ENCODE results near the gene RDH11. TPM values are rescaled to one million over a fixed set of nuclear protein-coding genes. Genes with fewer than 3 reads are reported as not detected.

The RDH11 gene
- total and polyA plus RNA-seq, 2 donors from 2014 or later = 66.9 to 124 TPM

DNA sequence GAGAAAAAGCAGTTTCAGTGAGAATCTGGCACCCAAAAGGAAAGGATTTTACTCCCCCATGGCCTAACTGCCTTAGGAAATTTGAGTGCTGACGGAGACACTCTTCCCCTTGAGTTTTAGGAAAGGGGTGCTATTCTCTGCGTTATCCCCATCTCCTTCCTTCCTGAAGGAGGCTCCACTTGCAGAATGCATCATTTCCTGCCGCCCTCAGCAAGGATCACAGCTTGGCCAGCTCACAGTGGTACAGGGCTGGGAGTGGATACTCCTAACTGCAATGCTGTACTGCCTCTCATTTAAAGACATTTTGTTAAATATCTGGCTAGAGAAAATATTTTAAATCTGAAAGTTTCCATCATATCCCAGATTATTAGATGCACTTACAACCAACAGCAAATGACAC lies 39.1 kb upstream of the RDH11 start:
- DNase-seq (no peak), FAIRE-seq (no peak)
- no peaks in the 10 kb centered on the region for H3K4me1 ChIP-seq (ENCODE audit: control insufficient read depth in 2 of 3, insufficient read depth in 2 of 3, low read depth in 1 of 3, low read length in 3 of 3)
- H3K9ac ChIP-seq (ENCODE audit: low read length in 3 of 3) = no peak overlapping the region
- no peak overlapping the region for H3K27ac ChIP-seq (ENCODE audit: low read depth in 2 of 2, low read length in 2 of 2)
- H3K36me3 ChIP-seq (ENCODE audit: control insufficient read depth in 2 of 3, insufficient read depth in 3 of 3, low read length in 3 of 3) = no peaks in the 10 kb centered on the region
- H3K9me3 ChIP-seq (ENCODE audit: control insufficient read depth in 2 of 3, insufficient read depth in 1 of 3, low read length in 3 of 3) = no peaks in the 10 kb centered on the region
- TF ChIP-seq, protein P1, sequence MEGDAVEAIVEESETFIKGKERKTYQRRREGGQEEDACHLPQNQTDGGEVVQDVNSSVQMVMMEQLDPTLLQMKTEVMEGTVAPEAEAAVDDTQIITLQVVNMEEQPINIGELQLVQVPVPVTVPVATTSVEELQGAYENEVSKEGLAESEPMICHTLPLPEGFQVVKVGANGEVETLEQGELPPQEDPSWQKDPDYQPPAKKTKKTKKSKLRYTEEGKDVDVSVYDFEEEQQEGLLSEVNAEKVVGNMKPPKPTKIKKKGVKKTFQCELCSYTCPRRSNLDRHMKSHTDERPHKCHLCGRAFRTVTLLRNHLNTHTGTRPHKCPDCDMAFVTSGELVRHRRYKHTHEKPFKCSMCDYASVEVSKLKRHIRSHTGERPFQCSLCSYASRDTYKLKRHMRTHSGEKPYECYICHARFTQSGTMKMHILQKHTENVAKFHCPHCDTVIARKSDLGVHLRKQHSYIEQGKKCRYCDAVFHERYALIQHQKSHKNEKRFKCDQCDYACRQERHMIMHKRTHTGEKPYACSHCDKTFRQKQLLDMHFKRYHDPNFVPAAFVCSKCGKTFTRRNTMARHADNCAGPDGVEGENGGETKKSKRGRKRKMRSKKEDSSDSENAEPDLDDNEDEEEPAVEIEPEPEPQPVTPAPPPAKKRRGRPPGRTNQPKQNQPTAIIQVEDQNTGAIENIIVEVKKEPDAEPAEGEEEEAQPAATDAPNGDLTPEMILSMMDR (IDR thresholded peaks at IDR 0.05; ENCODE audit: borderline replicate concordance, extremely low read depth, insufficient read depth) = no peak
- no peaks in the 10 kb centered on the region for H3K27me3 ChIP-seq (ENCODE audit: control insufficient read depth, insufficient read depth, low read length)
- H3K4me3 ChIP-seq (ENCODE audit: low read length in 3 of 3) = no peak overlapping the region
- intact Hi-C loops (cut with DNase I) = no loop called here

DNA sequence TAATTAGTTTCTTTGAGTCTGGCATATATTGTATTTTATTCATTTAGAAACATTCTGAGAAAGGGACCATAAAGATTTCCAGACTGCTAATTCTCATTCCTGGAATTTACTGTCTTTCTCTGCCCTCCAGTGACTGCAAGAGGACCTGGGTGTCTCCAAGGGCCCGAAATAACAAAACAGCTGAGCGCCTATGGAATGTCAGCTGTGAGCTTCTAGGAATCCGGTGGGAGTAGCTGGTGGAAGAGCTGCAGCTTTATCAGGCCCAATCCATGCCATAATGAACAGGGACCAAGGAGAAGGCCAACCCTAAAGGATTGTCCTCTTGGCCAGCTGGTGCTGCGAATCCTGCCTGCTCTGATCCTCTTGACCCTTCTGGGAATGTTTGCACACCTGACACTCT lies 38.1 kb upstream of the RDH11 start:
- H3K27ac ChIP-seq (ENCODE audit: low read depth in 2 of 2, low read length in 2 of 2) = no peak overlapping the region
- TF ChIP-seq, protein P1 (IDR thresholded peaks at IDR 0.05; ENCODE audit: borderline replicate concordance, extremely low read depth, insufficient read depth) = no peak
- intact Hi-C loops (cut with DNase I) = no loop called here
- H3K27me3 ChIP-seq (ENCODE audit: control insufficient read depth, insufficient read depth, low read length) = no peaks in the 10 kb centered on the region
- H3K4me3 ChIP-seq (ENCODE audit: low read length in 3 of 3) = no peak overlapping the region
- no peaks in the 10 kb centered on the region for H3K4me1 ChIP-seq (ENCODE audit: control insufficient read depth in 2 of 3, insufficient read depth in 2 of 3, low read depth in 1 of 3, low read length in 3 of 3)
- DNase-seq = peak in 4 of 5 donors; percentile 43 to 77 (median 60)
- no peaks in the 10 kb centered on the region for H3K36me3 ChIP-seq (ENCODE audit: control insufficient read depth in 2 of 3, insufficient read depth in 3 of 3, low read length in 3 of 3)
- H3K9me3 ChIP-seq (ENCODE audit: control insufficient read depth in 2 of 3, insufficient read depth in 1 of 3, low read length in 3 of 3) = no peaks in the 10 kb centered on the region
- no peak overlapping the region for H3K9ac ChIP-seq (ENCODE audit: low read length in 3 of 3)
- no peak for FAIRE-seq

DNA sequence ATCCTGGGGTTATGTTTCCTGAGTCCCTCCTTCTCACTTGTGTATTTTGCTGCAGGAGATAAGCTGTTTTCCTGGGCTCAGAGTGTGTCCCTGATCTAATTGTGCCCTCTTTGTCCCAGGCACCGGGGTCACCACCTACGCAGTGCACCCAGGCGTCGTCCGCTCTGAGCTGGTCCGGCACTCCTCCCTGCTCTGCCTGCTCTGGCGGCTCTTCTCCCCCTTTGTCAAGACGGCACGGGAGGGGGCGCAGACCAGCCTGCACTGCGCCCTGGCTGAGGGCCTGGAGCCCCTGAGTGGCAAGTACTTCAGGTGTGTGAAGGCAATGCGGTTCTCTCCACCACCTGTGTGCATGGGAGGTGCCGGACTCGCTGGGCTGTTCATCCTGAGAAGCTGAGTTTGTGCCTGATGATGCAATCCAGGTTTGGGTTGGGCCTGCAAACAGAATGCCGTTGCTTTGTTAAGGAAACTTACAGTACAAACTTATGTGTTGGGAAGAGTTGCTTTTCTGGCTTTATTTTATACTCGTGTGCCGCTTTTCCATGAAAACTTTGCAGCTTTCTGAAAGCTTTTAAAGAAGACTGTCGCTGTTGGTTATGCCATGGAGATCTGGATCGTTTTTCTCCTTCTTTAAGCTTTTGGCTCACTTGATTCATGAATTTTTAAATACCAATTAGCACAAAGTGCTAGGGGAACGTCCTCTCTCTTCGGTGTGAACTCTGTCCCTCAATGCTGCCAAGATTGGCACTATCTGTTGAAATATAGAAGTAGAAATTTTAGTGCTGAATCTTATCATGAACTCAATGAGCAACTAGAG lies 33.7 kb upstream of the RDH11 start:
- FAIRE-seq (no peak), DNase-seq (peak in 4 of 5 donors; percentile 19 to 59 (median 36))
- no peak overlapping the region for H3K4me3 ChIP-seq (ENCODE audit: low read length in 3 of 3)
- intact Hi-C loops (cut with DNase I) = no loop called here
- no peaks in the 10 kb centered on the region for H3K4me1 ChIP-seq (ENCODE audit: control insufficient read depth in 2 of 3, insufficient read depth in 2 of 3, low read depth in 1 of 3, low read length in 3 of 3)
- TF ChIP-seq, protein P1 (IDR thresholded peaks at IDR 0.05; ENCODE audit: borderline replicate concordance, extremely low read depth, insufficient read depth) = no peak
- no peaks in the 10 kb centered on the region for H3K27me3 ChIP-seq (ENCODE audit: control insufficient read depth, insufficient read depth, low read length)
- H3K9ac ChIP-seq (ENCODE audit: low read length in 3 of 3) = no peak overlapping the region
- no peaks in the 10 kb centered on the region for H3K9me3 ChIP-seq (ENCODE audit: control insufficient read depth in 2 of 3, insufficient read depth in 1 of 3, low read length in 3 of 3)
- H3K36me3 ChIP-seq (ENCODE audit: control insufficient read depth in 2 of 3, insufficient read depth in 3 of 3, low read length in 3 of 3) = peaks cover 0 to 10% (median 0%) of the 10 kb centered on the region in 3 donors
- H3K27ac ChIP-seq (ENCODE audit: low read depth in 2 of 2, low read length in 2 of 2) = no peak overlapping the region

Measured in kidney (tissue), 14 donors.